HEK293 (cell line): ENCODE results near the gene SLC19A2.
"Not testable (repeated sequence)": the region's sequence is repeated elsewhere in the genome, so short reads cannot be mapped to it uniquely, and the experiment has no call there.

ENCODE experiments used
- CTCF ChIA-PET: fragments of 350-600 bp; formaldehyde crosslinking; extraction: SDS; loops from one replicate; lab custom pipeline; 2021; ENCODE audit warnings: antibody characterized with exemption; lab: Yijun Ruan, JAX
- POLR2A ChIA-PET: fragments of 300-600 bp; formaldehyde crosslinking; extraction: SDS; loops from one replicate; lab custom pipeline; 2020; ENCODE audit warnings: antibody characterized with exemption, inconsistent platforms; lab: Yijun Ruan, JAX
- H3K27ac ChIP-seq: fragments of 200-500 bp; sonication (Bioruptor generic); 2 replicates; pipeline ENCODE4 v1.5.1; 2014; ENCODE audit warnings: low read depth, low read length, control low read depth, inconsistent platforms; ENCODE audit errors: extremely low read depth
- H3K36me3 ChIP-seq, 2 experiments: fragments of 200-500 bp in 1 of 2; sonication (Bioruptor generic) in 1 of 2; 1 replicate in 1 of 2; 2 replicates in 1 of 2; pipeline ENCODE4 v1.5.1; 2014 to 2017; ENCODE audit warnings: inconsistent platforms in 2 of 2, low read length in 2 of 2; ENCODE audit not compliant: control insufficient read depth in 2 of 2, insufficient read depth in 1 of 2
- H3K4me1 ChIP-seq: fragments of 200-500 bp; sonication (Bioruptor generic); 2 replicates; pipeline ENCODE4 v1.5.1; 2014; ENCODE audit warnings: mild to moderate bottlenecking, low read length, inconsistent platforms; ENCODE audit not compliant: control insufficient read depth, insufficient read depth
- H3K4me3 ChIP-seq: 2 replicates; pipeline ENCODE4 v1.5.1; 2011; ENCODE audit warnings: low read depth, mild to moderate bottlenecking, control low read depth, low read length, moderate library complexity
- H3K9me3 ChIP-seq: fragments of 200-500 bp; sonication (Bioruptor generic); 2 replicates; pipeline ENCODE4 v1.5.1; 2014; ENCODE audit warnings: low read depth, low read length, inconsistent platforms; ENCODE audit not compliant: control insufficient read depth, insufficient read depth
- IKZF3 ChIP-seq: fragments of 450-650 bp; IDR thresholded peaks from 2 replicates; pipeline ENCODE4 v1.5.0; 2018; ENCODE audit warnings: missing biosample characterization, mild to moderate bottlenecking, missing genetic modification characterization, moderate library complexity
- SETDB1 ChIP-seq: IDR thresholded peaks from one replicate; pipeline ENCODE4 v1.6.1; 2017; ENCODE audit warnings: mild to moderate bottlenecking, low read length, moderate library complexity, mixed read lengths; ENCODE audit not compliant: insufficient read length
- TCF7L2 ChIP-seq: IDR thresholded peaks from 2 replicates; pipeline ENCODE4 v1.6.1; 2011; ENCODE audit warnings: low read depth, mild to moderate bottlenecking, inconsistent platforms, low read length, moderate library complexity, borderline replicate concordance
- ZBTB44 ChIP-seq: fragments of 450-650 bp; IDR thresholded peaks from 2 replicates; pipeline ENCODE4 v1.5.1; 2018; ENCODE audit warnings: missing biosample characterization, mild to moderate bottlenecking, missing genetic modification characterization
- ZBTB7A ChIP-seq: fragments of 450-650 bp; formaldehyde crosslinking; IDR thresholded peaks from 2 replicates; pipeline ENCODE4 v1.5.1; 2016; ENCODE audit warnings: low read depth, missing biosample characterization, missing genetic modification characterization
- ZNF146 ChIP-seq: fragments of 450-650 bp; formaldehyde crosslinking; IDR thresholded peaks from 2 replicates; pipeline ENCODE4 v1.5.1; 2016; ENCODE audit warnings: missing biosample characterization, missing genetic modification characterization
- ZNF23 ChIP-seq: fragments of 450-650 bp; formaldehyde crosslinking; IDR thresholded peaks from 2 replicates; pipeline ENCODE4 v1.5.1; 2016; ENCODE audit warnings: missing biosample characterization, missing genetic modification characterization, borderline replicate concordance
- ZNF24 ChIP-seq: fragments of 450-650 bp; formaldehyde crosslinking; IDR thresholded peaks from 2 replicates; pipeline ENCODE4 v1.5.1; 2016; ENCODE audit warnings: missing biosample characterization, missing genetic modification characterization
- ZNF350 ChIP-seq: fragments of 450-650 bp; formaldehyde crosslinking; IDR thresholded peaks from 2 replicates; pipeline ENCODE4 v1.5.0; 2017; ENCODE audit warnings: missing biosample characterization, mild to moderate bottlenecking, missing genetic modification characterization
- ZNF362 ChIP-seq: fragments of 450-650 bp; formaldehyde crosslinking; IDR thresholded peaks from 2 replicates; pipeline ENCODE4 v1.5.1; 2016; ENCODE audit warnings: missing biosample characterization, missing genetic modification characterization
- ZNF544 ChIP-seq: fragments of 450-650 bp; formaldehyde crosslinking; IDR thresholded peaks from 2 replicates; pipeline ENCODE4 v1.5.0; 2017; ENCODE audit warnings: missing biosample characterization, missing genetic modification characterization
- ZNF596 ChIP-seq: fragments of 450-650 bp; IDR thresholded peaks from 2 replicates; pipeline ENCODE4 v1.5.0; 2018; ENCODE audit warnings: missing biosample characterization, mild to moderate bottlenecking, missing genetic modification characterization, moderate library complexity
- ZSCAN23 ChIP-seq: fragments of 450-650 bp; formaldehyde crosslinking; IDR thresholded peaks from 2 replicates; pipeline ENCODE4 v1.5.1; 2016; ENCODE audit warnings: missing biosample characterization, missing genetic modification characterization
- TF ChIP-seq, protein P1 (sequence below): fragments of 450-650 bp; formaldehyde crosslinking; IDR thresholded peaks from 2 replicates; pipeline ENCODE4 v1.5.1; 2016; ENCODE audit warnings: missing biosample characterization, missing genetic modification characterization, borderline replicate concordance
- TF ChIP-seq, protein P2 (sequence below): fragments of 450-650 bp; formaldehyde crosslinking; optimal IDR thresholded peaks from 2 replicates; pipeline ENCODE3; 2016; ENCODE audit warnings: missing biosample characterization, mild to moderate bottlenecking, missing genetic modification characterization

The SLC19A2 gene

GRCh38 chr1:169508432-169509338 lies 22.9 kb upstream of the SLC19A2 start:
- ChIA-PET POLR2A (interaction anchor here (0.7 kb wide), 2 partner anchors 20 to 125 kb away, joined by 3 read pairs; no protein-coding TSS in a partner anchor), CTCF (no interaction called here)
- Histone ChIP-seq H3K9me3 (no peaks in the 10 kb centered on the region), H3K27ac (no peak overlapping the region), H3K4me1 (no peaks in the 10 kb centered on the region), H3K36me3 (no peaks in the 10 kb centered on the region), H3K4me3 (no peak overlapping the region)
- 0 out of 2 replicates have a peak, but pooled peaks have one; percentile 30 for TF ChIP-seq ZNF362
- TF ChIP-seq TCF7L2 = no peak

DNA sequence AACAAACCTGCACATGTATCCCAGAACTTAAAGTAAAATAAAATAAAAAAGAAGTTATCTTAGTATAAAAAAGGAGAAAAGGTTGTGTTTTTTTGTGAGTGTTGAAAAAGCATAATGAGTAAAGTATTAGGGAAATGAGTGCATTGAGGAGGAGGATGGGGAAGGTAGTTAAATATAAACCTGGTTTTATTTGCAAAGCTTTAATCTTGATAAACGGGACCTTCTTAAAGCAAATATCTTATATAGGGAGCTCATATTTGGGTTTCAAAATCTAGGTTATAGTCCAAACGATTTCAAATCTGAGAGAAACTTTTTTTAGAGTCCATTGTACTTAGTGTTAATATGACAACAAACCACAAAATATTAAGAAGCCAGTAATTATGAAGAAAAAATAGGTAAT lies 21.7 kb upstream of the SLC19A2 start:
- CTCF ChIA-PET = interaction anchor here (0.7 kb wide), 1 partner anchor 11 kb away, joined by 3 read pairs; no protein-coding TSS in a partner anchor
- no peak overlapping the region for H3K27ac ChIP-seq

GRCh38 chr1:169503601-169504000 lies 17.9 kb upstream of the SLC19A2 start:
- H3K9me3 ChIP-seq, H3K4me3 ChIP-seq: not testable (repeated sequence)
- 0 out of 2 replicates have a peak, but pooled peaks have one; percentile 21 for TF ChIP-seq ZNF146 (tag by site-specific recombination)
- TF ChIP-seq, all 188 proteins: peak for 1; not testable (repeated sequence) for 187
- H3K27ac ChIP-seq, H3K4me1 ChIP-seq, H3K36me3 ChIP-seq, CTCF ChIA-PET, POLR2A ChIA-PET: not testable (repeated sequence)

More for the DNA sequence above, 21.7 kb upstream of the SLC19A2 start:
- no peaks in the 10 kb centered on the region for H3K36me3 ChIP-seq
- H3K4me1 ChIP-seq = no peaks in the 10 kb centered on the region
- POLR2A ChIA-PET = no interaction called here
- H3K9me3 ChIP-seq = no peaks in the 10 kb centered on the region
- TF ChIP-seq ZNF23 (no peak), ZBTB7A (tag by site-specific recombination) (no peak), ZNF350 (no peak)
- TF ChIP-seq, protein P1, sequence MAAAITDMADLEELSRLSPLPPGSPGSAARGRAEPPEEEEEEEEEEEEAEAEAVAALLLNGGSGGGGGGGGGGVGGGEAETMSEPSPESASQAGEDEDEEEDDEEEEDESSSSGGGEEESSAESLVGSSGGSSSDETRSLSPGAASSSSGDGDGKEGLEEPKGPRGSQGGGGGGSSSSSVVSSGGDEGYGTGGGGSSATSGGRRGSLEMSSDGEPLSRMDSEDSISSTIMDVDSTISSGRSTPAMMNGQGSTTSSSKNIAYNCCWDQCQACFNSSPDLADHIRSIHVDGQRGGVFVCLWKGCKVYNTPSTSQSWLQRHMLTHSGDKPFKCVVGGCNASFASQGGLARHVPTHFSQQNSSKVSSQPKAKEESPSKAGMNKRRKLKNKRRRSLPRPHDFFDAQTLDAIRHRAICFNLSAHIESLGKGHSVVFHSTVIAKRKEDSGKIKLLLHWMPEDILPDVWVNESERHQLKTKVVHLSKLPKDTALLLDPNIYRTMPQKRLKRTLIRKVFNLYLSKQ (tag by site-specific recombination) = no peak
- TF ChIP-seq, protein P2, sequence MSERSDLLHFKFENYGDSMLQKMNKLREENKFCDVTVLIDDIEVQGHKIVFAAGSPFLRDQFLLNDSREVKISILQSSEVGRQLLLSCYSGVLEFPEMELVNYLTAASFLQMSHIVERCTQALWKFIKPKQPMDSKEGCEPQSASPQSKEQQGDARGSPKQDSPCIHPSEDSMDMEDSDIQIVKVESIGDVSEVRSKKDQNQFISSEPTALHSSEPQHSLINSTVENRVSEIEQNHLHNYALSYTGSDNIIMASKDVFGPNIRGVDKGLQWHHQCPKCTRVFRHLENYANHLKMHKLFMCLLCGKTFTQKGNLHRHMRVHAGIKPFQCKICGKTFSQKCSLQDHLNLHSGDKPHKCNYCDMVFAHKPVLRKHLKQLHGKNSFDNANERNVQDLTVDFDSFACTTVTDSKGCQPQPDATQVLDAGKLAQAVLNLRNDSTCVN (tag by site-specific recombination) = no peak
- H3K4me3 ChIP-seq = no peak overlapping the region

DNA sequence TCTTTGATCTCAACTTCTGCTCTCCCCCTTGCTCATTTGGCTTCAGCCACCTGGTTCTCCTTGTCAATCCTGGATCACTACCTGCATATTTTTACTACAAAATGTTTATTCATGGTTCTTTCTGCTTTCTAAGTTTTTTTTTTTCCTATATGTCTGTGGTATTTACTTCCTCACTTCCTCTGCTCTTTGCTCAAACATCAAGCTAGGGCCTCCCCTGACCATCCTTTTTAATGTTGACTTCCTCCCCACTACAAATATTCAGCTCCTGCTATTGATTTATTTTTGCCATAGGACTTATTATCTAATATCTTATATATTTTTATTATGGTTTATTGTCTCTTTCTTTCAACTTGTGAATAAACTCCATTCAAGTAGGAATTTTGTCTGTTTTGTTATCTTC lies 14.1 kb upstream of the SLC19A2 start:
- ChIA-PET POLR2A (no interaction called here), CTCF (interaction anchor here (0.7 kb wide), 1 partner anchor 10 kb away, joined by 3 read pairs; no protein-coding TSS in a partner anchor)
- H3K9me3 ChIP-seq = no peaks in the 10 kb centered on the region
- H3K36me3 ChIP-seq = no peaks in the 10 kb centered on the region
- TF ChIP-seq SETDB1 (no peak), ZNF544 (tag by site-specific recombination) (no peak), ZNF362 (no peak), ZNF596 (no peak), IKZF3 (tag by site-specific recombination) (no peak), ZNF24 (tag by site-specific recombination) (no peak), ZSCAN23 (tag by site-specific recombination) (no peak), ZBTB44 (no peak)
- H3K4me1 ChIP-seq = no peaks in the 10 kb centered on the region
- H3K27ac ChIP-seq = no peak overlapping the region
- no peak overlapping the region for H3K4me3 ChIP-seq
